ENCODE measurements around the gene KLHL3. TPM values are rescaled to one million over a fixed set of nuclear protein-coding genes. Genes with fewer than 3 reads are reported as not detected.

The KLHL3 gene
- total RNA-seq, 2 experiments from 2014 or later: 24.1 to 27.1 TPM

- peaks cover 12% of the 10 kb centered on the region for H3K9me3 Mint-ChIP-seq
- H3K27ac Mint-ChIP-seq: no peak overlapping the region
- no peak for DNase-seq
- peaks cover 50% of the 10 kb centered on the region for H3K36me3 Mint-ChIP-seq (ENCODE audit: low read depth)
- no peaks in the 10 kb centered on the region for H3K27me3 Mint-ChIP-seq
- ChIA-PET POLR2A (no interaction called here), CTCF (interaction anchor here (0.8 to 1.5 kb wide), 3 partner anchors 10 to 87 kb away, joined by 3 read pairs; no protein-coding TSS in a partner anchor)
- H3K4me3 Mint-ChIP-seq: no peak overlapping the region
- peaks cover 6% of the 10 kb centered on the region for H3K4me1 Mint-ChIP-seq
These were observed 19.6 kb downstream of the KLHL3 start for GRCh38 chr5:137716337-137716736.

- POLR2A ChIA-PET: no interaction called here
These were observed 20.4 kb downstream of the KLHL3 start for GRCh38 chr5:137715456-137715855.

DNA sequence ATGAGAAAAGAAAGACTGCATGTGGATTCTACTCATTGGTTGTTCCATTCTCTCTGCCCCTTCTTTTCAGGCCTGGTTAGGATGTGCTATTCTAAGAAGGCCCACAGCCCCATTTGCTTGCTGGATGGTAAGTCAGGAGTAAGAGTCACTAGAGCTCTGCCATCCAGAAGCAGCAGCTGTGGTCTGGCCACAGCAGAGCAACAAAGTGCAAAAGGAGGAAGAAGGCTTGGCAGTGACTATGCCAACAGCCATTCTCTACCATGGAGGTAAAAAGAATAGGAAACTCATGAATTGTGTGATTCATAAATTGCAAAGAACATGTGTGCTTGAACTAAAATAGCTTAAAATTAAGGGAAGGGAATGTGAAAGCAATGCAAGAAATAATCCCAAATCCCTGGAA is 20.9 kb downstream of the KLHL3 start:
- no peak for DNase-seq
- Mint-ChIP-seq H3K9me3 (peaks cover 12% of the 10 kb centered on the region), H3K4me3 (no peak overlapping the region), H3K36me3 (ENCODE audit: low read depth) (peaks cover 51% of the 10 kb centered on the region), H3K4me1 (no peaks in the 10 kb centered on the region), H3K27me3 (no peaks in the 10 kb centered on the region), H3K27ac (no peak overlapping the region)
- POLR2A ChIA-PET: no interaction called here
- CTCF ChIA-PET: interaction anchor here (0.6 to 1.2 kb wide), 2 partner anchors 18 to 203 kb away, joined by 3 to 5 read pairs; no protein-coding TSS in a partner anchor

More at GRCh38 chr5:137715456-137715855, 20.4 kb downstream of the KLHL3 start:
- Mint-ChIP-seq H3K4me3 (no peak overlapping the region), H3K27ac (no peak overlapping the region), H3K9me3 (peaks cover 12% of the 10 kb centered on the region), H3K4me1 (no peaks in the 10 kb centered on the region), H3K36me3 (ENCODE audit: low read depth) (peaks cover 55% of the 10 kb centered on the region), H3K27me3 (no peaks in the 10 kb centered on the region)
- no peak for DNase-seq
- CTCF ChIA-PET: interaction anchor here (0.6 to 1.2 kb wide), 3 partner anchors 18 to 203 kb away, joined by 3 to 5 read pairs (median 3); no protein-coding TSS in a partner anchor

- CTCF ChIA-PET: interaction anchor here (0.9 to 2.2 kb wide), 3 partner anchors 19 to 54 kb away, joined by 4 to 6 read pairs (median 5); no protein-coding TSS in a partner anchor
- H3K9me3 Mint-ChIP-seq: peaks cover 12% of the 10 kb centered on the region
- no peak overlapping the region for H3K27ac Mint-ChIP-seq
- POLR2A ChIA-PET: no interaction called here
- H3K36me3 Mint-ChIP-seq (ENCODE audit: low read depth): peaks cover 49% of the 10 kb centered on the region
- no peaks in the 10 kb centered on the region for H3K4me1 Mint-ChIP-seq
- H3K4me3 Mint-ChIP-seq: no peak overlapping the region
- H3K27me3 Mint-ChIP-seq: no peaks in the 10 kb centered on the region
- DNase-seq: no peak
These were observed 21.4 kb downstream of the KLHL3 start for GRCh38 chr5:137714494-137714893.

GRCh38 chr5:137712139-137712667 is 23.7 kb downstream of the KLHL3 start:
- H3K9me3 Mint-ChIP-seq: peaks cover 12% of the 10 kb centered on the region
- no peak overlapping the region for H3K27ac Mint-ChIP-seq
- CTCF ChIA-PET: interaction anchor here (0.7 to 2.2 kb wide), 3 partner anchors 21 to 52 kb away, joined by 3 to 6 read pairs (median 4); no protein-coding TSS in a partner anchor
- H3K36me3 Mint-ChIP-seq (ENCODE audit: low read depth): peaks cover 58% of the 10 kb centered on the region
- no peak overlapping the region for H3K4me3 Mint-ChIP-seq
- POLR2A ChIA-PET: interaction anchor here (0.8 kb wide), 1 partner anchor 9 kb away, joined by 3 read pairs; no protein-coding TSS in a partner anchor
- H3K27me3 Mint-ChIP-seq: no peaks in the 10 kb centered on the region
- peaks cover 7% of the 10 kb centered on the region for H3K4me1 Mint-ChIP-seq
- DNase-seq: no peak

DNA sequence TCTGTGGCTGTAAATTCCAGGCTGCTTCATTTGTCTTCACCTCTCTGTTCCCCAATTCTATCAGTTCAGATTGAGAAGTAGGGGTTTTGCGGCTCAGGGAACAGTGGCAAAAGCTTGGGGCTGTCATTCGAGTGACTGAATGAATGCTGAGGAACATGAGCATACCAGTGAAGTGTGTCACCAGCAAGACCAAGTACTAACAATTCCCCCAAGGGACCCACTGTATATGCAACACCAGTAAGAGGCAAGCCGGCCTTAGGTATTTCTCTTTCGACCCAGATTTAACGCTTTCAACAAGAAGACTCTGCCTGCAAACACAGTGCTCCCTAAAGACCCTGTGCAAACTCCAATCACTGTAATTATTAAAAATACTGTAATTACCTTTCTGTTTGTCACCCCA is 25.8 kb downstream of the KLHL3 start:
- ChIA-PET CTCF (no interaction called here), POLR2A (no interaction called here)

GRCh38 chr5:137708796-137709559 is 26.9 kb downstream of the KLHL3 start:
- Mint-ChIP-seq H3K9me3 (peaks cover 9% of the 10 kb centered on the region), H3K36me3 (ENCODE audit: low read depth) (peaks cover 52% of the 10 kb centered on the region), H3K4me1 (peaks cover 7% of the 10 kb centered on the region), H3K4me3 (no peak overlapping the region), H3K27ac (no peak overlapping the region), H3K27me3 (no peaks in the 10 kb centered on the region)
- ChIA-PET POLR2A (no interaction called here), CTCF (interaction anchor here (0.7 to 0.8 kb wide), 2 partner anchors 10 to 35 kb away, joined by 3 read pairs; no protein-coding TSS in a partner anchor)
- DNase-seq: no peak

More for the DNA sequence above, 25.8 kb downstream of the KLHL3 start:
- Mint-ChIP-seq H3K4me3 (no peak overlapping the region), H3K27ac (no peak overlapping the region), H3K36me3 (ENCODE audit: low read depth) (peaks cover 60% of the 10 kb centered on the region), H3K27me3 (no peaks in the 10 kb centered on the region), H3K4me1 (peaks cover 7% of the 10 kb centered on the region), H3K9me3 (peaks cover 12% of the 10 kb centered on the region)
- DNase-seq: no peak

- Mint-ChIP-seq H3K36me3 (ENCODE audit: low read depth) (peaks cover 53% of the 10 kb centered on the region), H3K4me1 (peaks cover 7% of the 10 kb centered on the region), H3K27ac (no peak overlapping the region), H3K4me3 (no peak overlapping the region), H3K27me3 (no peaks in the 10 kb centered on the region), H3K9me3 (peaks cover 5% of the 10 kb centered on the region)
- DNase-seq: no peak
- ChIA-PET CTCF (interaction anchor here (0.6 to 0.8 kb wide), 2 partner anchors 9 to 134 kb away, joined by 3 read pairs; no protein-coding TSS in a partner anchor), POLR2A (no interaction called here)
These were observed 27.8 kb downstream of the KLHL3 start for GRCh38 chr5:137708062-137708461.

DNA sequence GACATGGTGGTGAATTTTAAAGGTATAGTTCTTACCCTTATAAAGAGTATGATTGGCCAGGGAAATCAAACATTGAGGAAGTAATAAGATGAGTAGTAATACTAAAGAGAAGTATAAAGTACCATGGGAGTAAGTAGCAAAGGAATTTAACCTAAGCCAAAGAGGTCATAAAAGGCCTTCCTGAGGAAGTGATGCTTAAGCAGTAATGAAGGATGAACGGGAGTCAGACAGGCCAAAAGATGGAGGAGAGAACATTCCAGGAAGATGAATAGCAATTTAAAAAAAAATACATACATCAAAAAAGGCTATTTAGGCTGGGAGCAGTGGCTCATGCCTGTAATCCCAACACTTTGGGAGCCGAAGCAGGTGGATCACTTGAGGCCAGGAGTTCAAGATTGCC is 29.0 kb downstream of the KLHL3 start:
- H3K9me3 Mint-ChIP-seq: no peaks in the 10 kb centered on the region
- peaks cover 7% of the 10 kb centered on the region for H3K4me1 Mint-ChIP-seq
- H3K4me3 Mint-ChIP-seq: no peak overlapping the region
- DNase-seq: no peak
- ChIA-PET POLR2A (no interaction called here), CTCF (no interaction called here)
- no peaks in the 10 kb centered on the region for H3K27me3 Mint-ChIP-seq
- H3K27ac Mint-ChIP-seq: no peak overlapping the region
- peaks cover 55% of the 10 kb centered on the region for H3K36me3 Mint-ChIP-seq (ENCODE audit: low read depth)

- H3K27ac Mint-ChIP-seq: peak overlapping the region; percentile 14
- CTCF ChIA-PET: no interaction called here
- no peak for DNase-seq
- no peaks in the 10 kb centered on the region for H3K9me3 Mint-ChIP-seq
- peaks cover 7% of the 10 kb centered on the region for H3K4me1 Mint-ChIP-seq
- H3K27me3 Mint-ChIP-seq: no peaks in the 10 kb centered on the region
- no peak overlapping the region for H3K4me3 Mint-ChIP-seq
- POLR2A ChIA-PET: no interaction called here
- peaks cover 53% of the 10 kb centered on the region for H3K36me3 Mint-ChIP-seq (ENCODE audit: low read depth)
These were observed 30.8 kb downstream of the KLHL3 start for GRCh38 chr5:137705106-137705505.

- Mint-ChIP-seq H3K36me3 (ENCODE audit: low read depth) (peaks cover 49% of the 10 kb centered on the region), H3K27me3 (no peaks in the 10 kb centered on the region), H3K9me3 (no peaks in the 10 kb centered on the region), H3K4me1 (peaks cover 4% of the 10 kb centered on the region), H3K27ac (no peak overlapping the region), H3K4me3 (no peak overlapping the region)
- ChIA-PET POLR2A (no interaction called here), CTCF (no interaction called here)
- DNase-seq: no peak
These were observed 32.3 kb downstream of the KLHL3 start for GRCh38 chr5:137703565-137703964.

DNA sequence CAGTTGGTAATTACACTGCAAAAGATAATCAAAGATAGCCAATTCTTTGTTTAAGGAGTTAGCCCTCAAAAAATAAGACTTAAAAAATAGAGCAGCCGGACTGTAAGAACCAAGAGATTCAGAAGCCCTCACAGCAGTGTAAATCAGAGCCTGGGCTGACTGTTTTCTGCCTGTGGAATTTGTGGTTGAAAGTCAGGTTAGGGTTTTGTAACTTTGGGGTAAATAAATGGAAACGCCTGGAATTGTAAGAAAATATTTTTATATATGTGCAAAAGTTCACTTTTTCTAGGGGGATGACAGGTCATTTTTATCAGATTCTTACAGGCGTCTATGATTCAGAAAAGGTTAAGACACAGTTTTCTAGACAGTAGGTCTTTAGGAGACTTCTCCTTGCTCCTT is 35.6 kb downstream of the KLHL3 start:
- ChIA-PET POLR2A (no interaction called here), CTCF (interaction anchor here (1.0 kb wide), 1 partner anchor 41 kb away, joined by 3 read pairs; no protein-coding TSS in a partner anchor)
- peaks cover 54% of the 10 kb centered on the region for H3K36me3 Mint-ChIP-seq (ENCODE audit: low read depth)
- peaks cover 26% of the 10 kb centered on the region for H3K4me1 Mint-ChIP-seq
- H3K9me3 Mint-ChIP-seq: peaks cover 6% of the 10 kb centered on the region
- no peaks in the 10 kb centered on the region for H3K27me3 Mint-ChIP-seq
- H3K4me3 Mint-ChIP-seq: no peak overlapping the region
- H3K27ac Mint-ChIP-seq: no peak overlapping the region
- DNase-seq: no peak
